Measurements from ENCODE around the gene CLSTN2.

The CLSTN2 gene

GRCh38 chr3:140338916-140339315, 403.9 kb downstream of the CLSTN2 start:
- DNase-seq (ENCODE audit: low read depth in 2 of 2) = no peak

- DNase-seq (ENCODE audit: low read depth in 2 of 2) = no peak
Observed at GRCh38 chr3:140341203-140341602, 406.2 kb downstream of the CLSTN2 start.

DNA sequence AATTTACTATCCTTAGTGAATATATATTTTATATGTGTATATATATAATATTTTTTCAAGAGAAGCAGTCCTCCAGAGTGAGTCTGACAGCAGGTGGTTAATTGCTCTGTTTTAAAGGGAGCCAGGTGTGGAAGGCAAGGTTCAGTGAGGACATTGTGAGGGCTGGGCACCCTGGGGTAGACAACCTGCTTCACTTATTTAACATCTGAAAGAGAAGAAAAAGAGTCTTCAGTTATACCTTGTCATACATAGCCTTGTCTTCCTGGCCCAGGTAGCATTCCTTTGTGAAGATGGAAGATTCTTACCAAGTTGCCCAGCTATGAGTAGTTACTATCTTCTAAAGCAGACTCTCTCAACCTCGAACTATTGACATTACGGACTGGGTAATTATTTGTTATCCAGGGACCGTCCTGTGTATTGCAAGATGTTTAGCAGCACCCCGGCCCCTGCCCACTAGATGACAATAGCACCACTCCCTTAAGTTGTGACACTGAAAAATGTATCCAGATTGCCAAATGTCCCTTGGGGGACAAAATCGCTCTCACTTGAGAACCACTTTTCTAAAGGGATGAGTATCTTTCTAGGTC, 406.9 kb downstream of the CLSTN2 start:
- no peak for DNase-seq (ENCODE audit: low read depth in 2 of 2)

GRCh38 chr3:140342668-140343067, 407.7 kb downstream of the CLSTN2 start:
- DNase-seq (ENCODE audit: low read depth in 2 of 2) = no peak

DNA sequence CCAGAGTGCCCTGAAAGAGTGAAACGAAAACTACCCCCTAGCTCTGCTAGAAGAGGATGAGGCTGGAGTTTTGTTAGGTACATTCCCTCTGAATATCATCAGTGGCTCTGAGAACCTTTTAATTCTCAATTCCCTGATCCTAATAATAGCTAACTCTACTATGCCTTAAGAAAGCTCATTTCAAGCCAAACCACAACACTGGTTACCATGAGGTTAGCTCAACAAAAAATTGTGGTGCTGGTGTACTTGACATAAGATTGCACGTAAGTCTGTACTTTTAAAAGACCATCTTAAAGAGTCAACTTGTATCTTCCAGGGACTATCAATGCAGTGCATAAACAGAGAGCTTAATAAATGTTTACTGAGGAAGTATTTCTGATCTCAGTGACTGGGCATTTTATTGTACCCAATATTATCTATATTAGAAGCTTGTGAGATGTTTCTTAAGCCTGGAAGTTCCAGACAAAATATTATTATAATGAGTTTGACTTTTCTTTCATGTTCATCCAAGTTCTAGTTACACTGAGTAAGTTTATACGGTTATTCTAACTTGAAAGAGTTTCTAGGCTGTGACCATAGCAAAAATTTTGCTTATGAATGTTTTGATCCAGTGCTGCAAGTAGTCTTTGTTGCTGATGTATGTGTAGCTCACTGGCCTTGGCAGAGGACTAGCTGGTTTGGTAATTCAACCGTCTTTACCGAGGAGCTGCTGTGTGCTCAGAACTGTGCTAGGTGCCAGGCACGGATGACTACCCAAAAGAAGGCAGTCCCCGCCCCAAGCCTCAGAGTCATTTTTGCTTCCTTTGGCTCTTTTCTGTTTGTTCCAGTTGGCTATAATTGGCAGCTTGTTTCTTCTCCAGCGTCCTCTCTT, 408.5 kb downstream of the CLSTN2 start:
- no peak for DNase-seq (ENCODE audit: low read depth in 2 of 2)

DNA sequence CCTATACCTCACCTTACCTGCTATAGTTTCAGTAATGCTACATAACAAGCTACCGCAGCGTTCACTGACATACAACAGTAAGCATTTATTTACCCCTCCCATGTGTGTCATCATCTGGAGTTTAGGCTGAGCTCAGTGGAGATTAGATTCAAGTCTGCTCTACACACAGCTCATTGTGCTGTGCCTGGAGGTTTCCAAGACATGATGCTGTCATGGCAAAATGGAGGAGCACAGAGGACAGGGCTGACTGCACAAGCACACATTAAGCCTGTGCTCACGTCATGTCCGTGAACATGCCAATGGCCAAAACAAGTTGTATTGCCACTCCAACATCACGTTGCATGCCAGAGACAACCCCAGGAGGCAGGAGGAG, 409.1 kb downstream of the CLSTN2 start:
- DNase-seq (ENCODE audit: low read depth in 2 of 2) = no peak

DNA sequence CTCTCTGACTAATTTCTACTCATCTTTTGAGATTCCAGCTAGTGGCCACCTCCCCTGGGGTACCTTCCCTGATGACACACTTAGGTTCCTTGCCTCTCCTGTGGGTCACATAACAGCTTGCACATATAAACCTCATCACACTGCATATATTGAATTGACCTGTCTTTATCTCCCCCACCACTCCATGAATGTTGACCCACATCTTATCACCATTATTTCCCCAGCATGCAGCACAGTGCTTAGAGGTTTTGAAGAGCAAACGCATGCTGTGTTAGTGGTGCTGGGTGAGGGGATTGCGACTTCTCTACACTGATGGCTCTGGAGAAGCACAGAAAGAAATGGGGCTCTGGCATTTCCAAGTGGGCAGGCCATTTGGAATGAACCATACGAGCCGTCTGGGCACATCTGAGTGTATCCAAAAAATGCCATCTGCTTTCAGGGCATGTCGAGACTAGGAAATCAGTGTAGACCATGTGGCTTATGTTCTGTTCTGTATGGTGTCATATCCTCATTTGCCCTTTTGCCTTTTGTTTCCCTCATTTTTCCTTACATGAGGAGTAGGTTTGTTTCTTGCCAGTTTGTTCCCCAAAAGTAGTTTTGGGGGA, 409.7 kb downstream of the CLSTN2 start:
- no peak for DNase-seq (ENCODE audit: low read depth in 2 of 2)

- no peak for DNase-seq (ENCODE audit: low read depth in 2 of 2)
Observed at GRCh38 chr3:140347151-140347550, 412.2 kb downstream of the CLSTN2 start.

GRCh38 chr3:140349938-140350337, 415.0 kb downstream of the CLSTN2 start:
- DNase-seq (ENCODE audit: low read depth in 2 of 2) = no peak

GRCh38 chr3:140351466-140351865, 416.5 kb downstream of the CLSTN2 start:
- no peak for DNase-seq (ENCODE audit: low read depth in 2 of 2)

GRCh38 chr3:140355481-140355880, 420.5 kb downstream of the CLSTN2 start:
- DNase-seq (ENCODE audit: low read depth in 2 of 2) = no peak

DNA sequence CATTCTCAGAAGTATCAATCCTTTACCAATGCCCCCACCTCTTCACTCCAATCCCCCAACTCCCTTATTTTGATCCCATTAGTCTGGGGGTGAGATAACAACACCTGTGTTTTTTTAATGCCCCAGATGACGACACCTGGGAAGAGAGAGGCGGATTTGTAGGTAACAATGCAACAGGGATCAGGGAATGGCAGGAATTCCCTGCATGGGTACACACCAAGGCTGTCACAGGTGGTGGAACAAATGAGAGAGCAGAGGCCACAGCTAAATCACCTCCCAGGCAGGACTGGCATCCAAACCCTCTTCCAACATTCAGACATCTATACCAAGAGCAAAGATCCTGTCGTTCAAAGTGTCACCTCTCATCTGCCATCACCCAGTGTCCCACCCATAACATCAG, 423.7 kb downstream of the CLSTN2 start:
- DNase-seq (ENCODE audit: low read depth in 2 of 2) = no peak

DNA sequence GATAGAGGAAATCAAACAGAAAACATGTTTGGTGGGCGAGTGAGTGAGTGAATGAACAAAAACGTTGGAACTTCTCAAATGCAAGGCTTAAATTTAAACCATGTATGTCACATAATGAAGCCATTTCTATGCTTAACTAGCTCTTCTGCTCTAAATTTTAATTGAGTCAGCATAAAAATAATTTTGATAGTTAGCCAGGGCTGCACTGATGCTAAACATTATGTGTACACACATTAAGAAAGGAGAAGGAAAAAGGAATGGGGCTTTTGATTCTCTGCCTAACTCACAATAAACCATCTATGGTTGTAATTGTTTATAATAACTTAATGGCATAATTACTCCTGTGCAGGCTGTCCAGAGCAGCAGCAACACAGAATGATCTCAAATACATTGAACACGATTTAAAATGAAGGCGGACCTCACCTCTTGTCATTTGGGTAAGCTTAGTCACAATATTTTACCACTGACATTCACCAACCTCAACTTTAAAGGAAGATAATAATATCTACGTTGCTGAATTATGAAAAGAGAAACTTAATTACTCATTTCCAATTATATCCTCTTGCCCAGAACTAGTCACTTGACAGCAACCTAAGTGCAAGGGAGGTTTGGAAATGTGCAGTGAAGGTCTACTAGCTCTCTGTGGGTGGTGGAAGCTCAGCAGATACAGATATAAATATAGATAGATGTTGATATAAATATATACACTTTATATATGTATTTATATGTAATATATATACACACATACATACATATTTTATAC, 424.4 kb downstream of the CLSTN2 start:
- DNase-seq (ENCODE audit: low read depth in 2 of 2) = no peak

- no peak for DNase-seq (ENCODE audit: low read depth in 2 of 2)
Observed at GRCh38 chr3:140360332-140360731, 425.3 kb downstream of the CLSTN2 start.

- no peak for DNase-seq (ENCODE audit: low read depth in 2 of 2)
Observed at GRCh38 chr3:140363801-140364200, 428.8 kb downstream of the CLSTN2 start.

GRCh38 chr3:140365872-140366697, 431.1 kb downstream of the CLSTN2 start:
- no peak for DNase-seq (ENCODE audit: low read depth in 2 of 2)

DNA sequence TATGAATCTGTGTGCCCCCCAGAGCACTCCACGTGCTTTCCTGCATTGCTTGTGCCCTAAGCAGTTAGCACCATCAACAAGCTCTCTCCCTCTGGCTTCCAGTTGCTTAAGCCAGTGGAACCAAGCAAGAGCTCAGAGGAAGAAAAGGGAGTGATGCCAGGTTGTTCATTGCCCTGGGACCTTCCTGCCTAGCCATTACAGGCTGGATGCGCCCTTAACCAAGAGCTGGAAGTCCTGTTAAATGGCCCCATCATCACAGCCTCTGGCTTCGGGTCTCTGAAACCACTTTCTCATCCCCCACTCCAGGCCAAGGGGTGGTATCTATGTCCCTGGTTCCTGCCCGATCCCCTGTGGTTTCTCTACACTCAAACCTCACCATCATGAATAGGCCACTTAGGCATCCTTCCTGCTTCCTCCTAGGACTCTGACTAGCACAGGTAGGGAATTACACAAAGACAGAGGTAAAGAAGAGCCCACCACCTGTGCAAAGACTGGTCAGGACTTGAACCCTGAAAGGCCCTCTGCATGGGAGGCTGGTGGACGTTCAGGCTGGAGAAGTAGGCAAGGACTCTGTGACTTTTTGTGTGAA, 433.3 kb downstream of the CLSTN2 start:
- no peak for DNase-seq (ENCODE audit: low read depth in 2 of 2)

GRCh38 chr3:140370686-140371085, 435.7 kb downstream of the CLSTN2 start:
- no peak for DNase-seq (ENCODE audit: low read depth in 2 of 2)

- no peak for DNase-seq (ENCODE audit: low read depth in 2 of 2)
Observed at GRCh38 chr3:140373234-140373633, 438.2 kb downstream of the CLSTN2 start.

DNA sequence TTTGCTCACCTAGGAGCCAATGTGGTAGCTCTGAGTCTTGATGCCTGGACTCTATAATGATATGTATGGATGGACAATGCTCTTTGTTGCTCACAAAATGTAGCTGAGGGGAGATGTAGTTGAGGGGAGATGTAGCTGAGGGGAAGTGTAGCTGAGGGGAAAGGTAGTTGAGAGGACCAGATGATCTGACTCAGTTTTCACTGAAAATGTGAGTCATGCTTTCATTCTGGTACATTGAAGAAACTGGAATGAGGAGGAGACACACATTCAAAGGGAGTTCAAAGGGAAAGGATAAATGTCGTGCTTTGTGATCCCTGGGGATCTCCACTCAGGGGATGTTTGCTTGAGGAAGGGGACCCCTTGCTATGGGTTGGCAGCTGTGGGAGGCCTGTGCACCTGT, 440.0 kb downstream of the CLSTN2 start:
- DNase-seq (ENCODE audit: low read depth in 2 of 2) = no peak

All from activated CD8-positive, alpha-beta memory T cell treated with anti-CD3 and anti-CD28 coated beads for 4 hours (primary cell).